GM19328 (cell line): ENCODE measurements around the gene LRRFIP1.

Experiments used
- ATAC-seq: cut with Tn5 transposase; IDR thresholded peaks from one replicate; pipeline ENCODE4 v1.9.1; 2021; ENCODE audit warnings: mild to moderate bottlenecking, moderate library complexity; ENCODE audit not compliant: unreplicated experiment

LRRFIP1 gene

DNA sequence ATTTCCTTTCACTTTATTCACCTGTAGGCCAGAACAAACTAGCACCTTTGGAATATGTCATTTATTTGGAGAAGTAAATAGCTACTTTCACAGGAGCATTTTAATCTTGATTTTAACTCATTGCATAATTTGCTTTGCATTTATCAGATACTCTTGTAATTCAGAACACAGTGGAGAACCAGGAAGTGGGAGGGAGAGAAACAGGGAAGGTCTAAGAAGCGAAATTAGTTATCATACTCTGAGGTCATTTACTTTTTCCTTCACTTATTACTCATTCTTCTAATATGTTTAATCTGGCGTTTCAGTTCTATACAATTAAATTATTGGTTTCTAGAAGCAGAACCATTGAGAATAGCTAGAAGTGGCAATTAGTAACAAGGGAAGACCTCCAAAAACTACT lies 191.8 kb downstream of the LRRFIP1 start:
- no peak for ATAC-seq

DNA sequence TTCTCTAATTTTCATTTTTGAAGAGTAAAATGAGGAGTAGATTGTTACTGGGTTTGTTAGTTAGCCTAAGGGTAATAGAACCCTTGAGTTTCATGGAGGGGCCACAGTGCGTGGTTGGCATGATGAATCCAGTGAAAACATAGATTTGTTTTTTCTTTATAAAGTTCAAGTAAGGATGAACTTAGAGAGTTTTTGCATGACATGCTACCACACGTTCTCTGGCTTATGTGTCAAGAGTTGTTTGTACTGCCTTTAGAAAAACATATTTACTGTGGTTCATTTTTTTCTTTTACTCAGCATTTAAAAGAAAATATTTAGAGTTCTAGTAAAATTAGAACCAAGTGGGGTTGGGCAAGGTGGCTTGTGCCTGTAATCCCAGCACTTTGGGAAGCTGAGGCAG lies 193.0 kb downstream of the LRRFIP1 start:
- no peak for ATAC-seq

DNA sequence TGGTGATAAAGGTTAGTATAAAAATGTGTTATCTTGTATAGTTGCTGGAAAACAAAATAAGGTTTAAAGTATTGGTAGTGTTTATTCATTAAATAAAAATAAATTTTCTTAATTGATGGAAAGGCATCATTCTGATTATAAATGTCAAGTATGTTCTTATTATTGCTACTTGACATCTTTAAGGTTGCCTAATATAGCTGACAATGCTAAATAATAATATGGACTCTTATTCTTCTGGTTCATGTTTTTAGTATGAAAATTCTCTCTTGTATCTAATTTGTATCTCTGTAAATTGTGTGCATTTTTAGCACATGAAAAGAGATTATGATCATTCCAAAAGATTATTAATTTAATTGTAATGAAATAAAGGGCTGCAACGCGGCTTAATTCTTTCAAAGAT lies 196.2 kb downstream of the LRRFIP1 start:
- no peak for ATAC-seq

DNA sequence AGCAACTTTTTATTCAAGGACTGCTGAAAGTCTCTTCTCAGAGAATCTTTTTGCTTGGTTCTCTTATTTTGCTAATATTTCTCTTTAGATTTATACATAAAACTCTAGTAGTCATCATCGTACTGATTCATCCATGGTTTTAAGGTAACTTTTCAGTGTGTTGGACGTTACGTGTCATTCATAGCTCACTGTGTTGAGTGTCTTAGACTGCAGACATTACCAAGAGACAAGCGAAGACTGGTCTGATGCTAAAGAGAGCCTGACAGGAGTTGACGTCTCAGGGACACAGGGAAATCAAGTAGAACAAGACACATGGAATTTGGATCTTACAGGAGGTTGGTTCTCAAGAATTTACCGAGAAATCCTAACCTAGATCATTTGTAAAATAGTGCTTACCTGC lies 196.7 kb downstream of the LRRFIP1 start:
- no peak for ATAC-seq

DNA sequence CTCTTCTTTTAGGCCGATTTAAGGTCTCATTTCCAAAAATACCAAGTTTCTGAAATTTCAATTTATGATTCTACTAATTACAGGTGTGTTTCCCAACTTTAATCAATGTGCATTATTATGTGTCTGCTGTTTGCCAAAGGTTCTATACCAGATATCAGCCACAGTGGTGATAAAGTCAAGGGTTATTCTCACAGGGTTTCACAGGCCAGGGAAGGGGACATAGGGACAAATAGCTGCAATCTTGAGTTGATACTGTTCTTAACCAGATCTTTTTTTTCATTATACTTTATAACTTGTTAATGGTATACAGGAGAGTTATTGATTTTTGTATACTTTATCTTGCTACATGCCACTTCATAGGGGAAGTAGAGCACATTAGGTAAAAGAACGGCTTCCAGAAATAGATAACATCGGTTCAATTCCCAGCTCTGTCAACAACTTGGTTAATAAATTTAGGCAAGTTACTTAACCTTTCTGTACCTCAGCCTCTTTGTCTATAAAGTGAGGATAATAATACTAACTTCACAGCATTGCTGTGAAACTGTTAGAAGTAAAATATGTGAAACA lies 200.1 kb downstream of the LRRFIP1 start:
- no peak for ATAC-seq
